ENCODE data around the gene VPS51. TPM values are rescaled to one million over a fixed set of nuclear protein-coding genes. Genes with fewer than 3 reads are reported as not detected.

VPS51 gene
- total and polyA plus RNA-seq, 9 of the 15 experiments (the other 6 are each of a cell fraction or from before 2014, with no cell fraction given), result 1.8 to 143 (median 46.8) TPM

DNA sequence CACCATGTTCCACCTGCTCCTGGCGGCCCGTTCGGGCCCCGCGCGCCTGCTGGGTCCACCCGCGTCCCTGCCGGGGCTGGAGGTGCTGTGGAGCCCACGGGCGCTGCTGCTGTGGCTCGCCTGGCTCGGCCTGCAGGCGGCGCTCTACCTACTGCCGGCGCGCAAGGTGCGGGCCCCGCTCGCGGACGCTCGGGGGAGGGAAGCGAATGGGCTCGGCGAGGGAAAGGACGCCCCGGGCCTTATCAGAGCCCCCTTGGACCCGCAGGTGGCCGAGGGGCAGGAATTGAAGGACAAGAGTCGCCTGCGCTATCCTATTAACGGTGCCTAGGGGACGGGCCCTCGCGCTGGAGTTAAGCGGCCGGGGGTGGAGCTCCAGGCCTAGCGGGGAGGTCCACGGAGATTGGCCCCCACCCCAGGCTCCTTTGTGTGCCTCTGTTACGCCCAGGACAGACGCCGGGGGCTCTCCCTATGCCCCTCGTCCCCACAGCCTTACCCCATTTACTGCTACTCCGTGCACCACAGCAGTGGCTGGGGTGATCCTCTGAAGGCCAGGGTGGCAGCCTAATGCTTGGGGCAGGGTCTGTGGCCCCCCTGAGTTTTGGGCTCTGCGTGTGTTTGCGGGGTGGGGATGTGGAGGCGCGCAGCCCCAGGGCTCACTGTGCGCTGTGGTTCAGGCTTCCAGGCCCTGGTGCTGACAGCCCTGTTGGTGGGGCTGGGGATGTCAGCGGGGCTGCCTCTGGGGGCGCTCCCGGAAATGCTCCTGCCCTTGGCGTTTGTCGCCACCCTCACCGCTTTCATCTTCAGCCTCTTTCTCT is 16.7 kb downstream of the VPS51 start (continued):
- peak; percentile 56; the same call in 1 of the 2 replicates for TF ChIP-seq REST (IDR thresholded peaks at IDR 0.05; ENCODE audit: borderline replicate concordance)
- TF ChIP-seq REST (CRISPR knock-in tag; IDR thresholded peaks at IDR 0.05; ENCODE audit: low read depth), result no peak
- no peak for TF ChIP-seq RAD51 (IDR thresholded peaks at IDR 0.05; ENCODE audit: borderline replicate concordance, low read depth)
- TF ChIP-seq THRAP3 (IDR thresholded peaks at IDR 0.05; ENCODE audit: borderline replicate concordance), result no peak
- TF ChIP-seq TFAM (CRISPR knock-in tag; conservative IDR thresholded peaks at IDR 0.05), result no peak
- TF ChIP-seq TCF15 (CRISPR knock-in tag; IDR thresholded peaks at IDR 0.05), result no peak
- TF ChIP-seq SIRT6 (IDR thresholded peaks at IDR 0.05; ENCODE audit: low read depth, low read length), result no peak
- no peak for TF ChIP-seq ZNF175 (CRISPR knock-in tag; IDR thresholded peaks at IDR 0.05; ENCODE audit: low read depth)
- TF ChIP-seq, protein P1, sequence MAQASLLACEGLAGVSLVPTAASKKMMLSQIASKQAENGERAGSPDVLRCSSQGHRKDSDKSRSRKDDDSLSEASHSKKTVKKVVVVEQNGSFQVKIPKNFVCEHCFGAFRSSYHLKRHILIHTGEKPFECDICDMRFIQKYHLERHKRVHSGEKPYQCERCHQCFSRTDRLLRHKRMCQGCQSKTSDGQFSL (CRISPR knock-in tag; IDR thresholded peaks at IDR 0.05), result 0 out of 2 replicates have a peak, but pooled peaks have one; percentile 53
- TF ChIP-seq, protein P1 (tag; IDR thresholded peaks at IDR 0.05), result no peak
- no peak for TF ChIP-seq BCL6 (CRISPR knock-in tag; IDR thresholded peaks at IDR 0.05)
- peak; percentile 51 to 87 for TF ChIP-seq E2F6 (IDR thresholded peaks at IDR 0.05; ENCODE audit: borderline replicate concordance in 1 of 2, extremely low read depth in 1 of 2, insufficient read depth in 1 of 2, insufficient read length in 1 of 2, low read depth in 1 of 2, low read length in 1 of 2, poor library complexity in 1 of 2, severe bottlenecking in 1 of 2)
- peak; percentile 56 for TF ChIP-seq SMAD4 (CRISPR knock-in tag; conservative IDR thresholded peaks at IDR 0.05)
- TF ChIP-seq CTBP1 (IDR thresholded peaks at IDR 0.05; ENCODE audit: borderline replicate concordance), result peak; percentile 87

Data from K562 (cell line).